Ishikawa (cell line): Measurements from ENCODE around the gene TUBB8B.
A peak's percentile ranks its signal among the peaks of the same experiment; 100 is the strongest.
"Not testable (repeated sequence)": the region's sequence is repeated elsewhere in the genome, so short reads cannot be mapped to it uniquely, and the experiment has no call there.

Source experiments
- CREB1 ChIP-seq: IDR thresholded peaks from 2 replicates; pipeline ENCODE4 v1.6.1; 2012; ENCODE audit warnings: low read depth
- NFIC ChIP-seq: IDR thresholded peaks from 2 replicates; pipeline ENCODE4 v1.6.1; 2012
- RAD21 ChIP-seq: IDR thresholded peaks from 2 replicates; pipeline ENCODE4 v1.6.1; 2012; ENCODE audit warnings: low read depth
- TAF1 ChIP-seq: IDR thresholded peaks from 2 replicates; pipeline ENCODE4 v1.6.1; 2012; ENCODE audit warnings: low read depth, mild to moderate bottlenecking

The TUBB8B gene

DNA sequence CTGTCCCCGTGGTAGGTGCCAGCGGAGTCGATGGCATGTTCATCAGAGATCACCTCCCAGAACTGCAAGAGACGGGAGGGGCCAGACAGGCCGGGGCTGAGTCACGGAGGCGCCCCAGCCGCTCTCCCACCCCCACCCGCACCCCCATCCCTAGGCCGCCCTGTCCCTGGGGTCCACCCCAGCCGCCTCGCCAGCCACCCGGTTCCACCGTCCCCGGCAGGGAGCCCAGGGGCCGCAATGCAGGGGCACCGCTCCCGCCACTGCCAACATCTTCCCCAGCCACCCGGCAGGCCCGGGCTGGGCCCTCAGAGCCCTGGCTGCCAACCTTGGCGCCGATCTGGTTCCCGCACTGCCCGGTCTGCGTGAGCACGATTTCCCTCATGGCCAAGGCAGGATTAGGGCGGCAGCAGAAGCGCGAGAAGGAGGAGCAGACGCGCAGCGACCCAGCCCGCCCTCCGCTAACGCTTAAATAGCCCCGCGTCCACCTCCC lies at the start of gene TUBB8B:
Gene TUBB8B (minus strand): TSS at position 440 of the 490 bp plus-strand sequence. CDS start 58 bp downstream, at position 382.
- TF ChIP-seq CREB1, TAF1, NFIC: not testable (repeated sequence)

DNA sequence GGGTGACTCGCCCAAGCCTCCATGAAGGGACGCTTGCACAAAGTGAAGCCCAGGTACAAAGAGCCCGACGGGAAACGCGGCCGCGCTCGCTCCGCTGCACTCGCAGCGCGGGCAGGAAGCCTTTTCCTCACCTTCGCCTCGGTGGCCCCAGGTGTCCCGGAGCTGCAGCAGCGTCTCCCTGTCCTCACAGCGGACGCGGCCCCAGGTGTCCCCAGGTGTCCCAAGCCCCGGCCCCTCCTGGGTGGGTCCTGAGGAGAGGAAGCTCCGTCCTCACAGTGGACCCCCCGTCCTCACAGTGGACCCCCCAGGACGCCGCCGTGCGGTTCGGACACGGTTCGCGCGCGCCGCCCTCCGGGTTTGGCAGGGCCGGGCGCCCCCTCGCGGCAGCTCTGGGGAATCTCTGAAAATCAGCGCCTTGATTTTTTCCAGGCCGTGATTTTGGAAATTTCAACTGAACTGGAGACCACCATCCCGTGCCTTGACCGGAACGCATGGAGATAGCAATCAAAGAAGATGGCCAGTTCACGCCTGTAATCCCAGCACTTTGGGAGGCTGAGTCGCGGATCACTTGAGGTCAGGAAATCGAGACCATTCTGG lies 23.9 kb upstream of the TUBB8B start:
- TF ChIP-seq RAD21, result peak; percentile 53; the same call in 1 of the 2 replicates
